Uterus (tissue), 4 donors: ENCODE results near the gene PALD1. TPM values are rescaled to one million over a fixed set of nuclear protein-coding genes. Genes with fewer than 3 reads are reported as not detected.
A peak's percentile ranks its signal among the peaks of the same experiment; 100 is the strongest.

ENCODE experiments used
- DNase-seq, 2 donors: peaks; one replicate each; pipeline ENCODE4 v3.0.0-alpha.2; 2019 to 2020
- H3K27ac ChIP-seq, 2 donors: fragments of 200-600 bp; sonication (generic); 1 replicate in 1 of 2; 2 replicates in 1 of 2; pipeline ENCODE4 v1.5.1; 2016 to 2018
- H3K27me3 ChIP-seq, 2 donors: fragments of 200-600 bp; sonication (generic); one replicate each; pipeline ENCODE4 v1.5.1; 2018 to 2019; ENCODE audit warnings: control low read depth in 1 of 2
- H3K36me3 ChIP-seq, 2 donors: fragments of 200-600 bp; sonication (generic); one replicate each; pipeline ENCODE4 v1.5.1; 2019; ENCODE audit warnings: control low read depth in 1 of 2
- H3K4me1 ChIP-seq, 2 donors: fragments of 200-600 bp; sonication (generic); one replicate each; pipeline ENCODE4 v1.5.1; 2018 to 2019; ENCODE audit warnings: control low read depth in 1 of 2
- H3K4me3 ChIP-seq, 2 donors: fragments of 200-600 bp; sonication (generic); 1 replicate in 1 of 2; 2 replicates in 1 of 2; pipeline ENCODE4 v1.5.1; 2018 to 2019; ENCODE audit warnings: mild to moderate bottlenecking in 1 of 2
- H3K9me3 ChIP-seq, 2 donors: fragments of 200-600 bp; sonication (generic); one replicate each; pipeline ENCODE4 v1.5.1; 2019; ENCODE audit warnings: control low read depth in 1 of 2
- CTCF ChIP-seq, 4 experiments: fragments of 200-600 bp in 2 of 4; fragments of 450-650 bp in 2 of 4; sonication (generic) in 2 of 4; IDR thresholded peaks; one replicate each; pipeline ENCODE4 v1.5.1; 2016 to 2019; ENCODE audit warnings: antibody characterized with exemption in 4 of 4, mild to moderate bottlenecking in 2 of 4, moderate library complexity in 1 of 4
- POLR2A ChIP-seq, 2 donors: fragments of 450-650 bp; IDR thresholded peaks; one replicate each; pipeline ENCODE4 v1.6.1; 2016; ENCODE audit warnings: antibody characterized with exemption in 2 of 2, mild to moderate bottlenecking in 1 of 2, moderate library complexity in 1 of 2
- intact Hi-C: fragments of 100-400 bp; cut with DNase I; formaldehyde crosslinking; loops from one replicate; pipeline ENCODE4 v1.15.1; 2023; ENCODE audit warnings: low total_unique reads
- total RNA-seq, 4 donors: library from RNA; depleted of rRNA in 3 of 4; stranded (reverse); fragments of >200 nt in 3 of 4; gene quantifications; one replicate each; pipeline versions ENCODE4 v1.1.0 to v1.2.4, GENCODE V29; 2014 to 2023
- donor health status: DM: yes; HTN: yes; CAD: no.

The PALD1 gene
- total RNA-seq, 4 donors from 2014 or later: 1.8 to 21.6 (median 10.3) TPM

GRCh38 chr10:70503776-70504175 lies 25.2 kb downstream of the PALD1 start:
- Histone ChIP-seq H3K36me3 (no peaks in the 10 kb centered on the region), H3K27ac (no peak overlapping the region), H3K4me1 (no peaks in the 10 kb centered on the region), H3K9me3 (no peaks in the 10 kb centered on the region), H3K27me3 (no peaks in the 10 kb centered on the region), H3K4me3 (no peak overlapping the region)
- TF ChIP-seq POLR2A (IDR thresholded peaks at IDR 0.05): no peak
- no peak for TF ChIP-seq CTCF (IDR thresholded peaks at IDR 0.05)
- DNase-seq: no peak
- intact Hi-C loops: no loop called here

GRCh38 chr10:70504521-70505358 lies 26.2 kb downstream of the PALD1 start:
- H3K27me3 ChIP-seq: no peaks in the 10 kb centered on the region
- H3K36me3 ChIP-seq: no peaks in the 10 kb centered on the region
- intact Hi-C loops: no loop called here
- H3K4me3 ChIP-seq: no peak overlapping the region
- peaks cover 0 to 4% of the 10 kb centered on the region in 2 donors for H3K4me1 ChIP-seq
- no peak overlapping the region for H3K27ac ChIP-seq
- DNase-seq: no peak
- TF ChIP-seq CTCF (IDR thresholded peaks at IDR 0.05): no peak
- no peak for TF ChIP-seq POLR2A (IDR thresholded peaks at IDR 0.05)
- no peaks in the 10 kb centered on the region for H3K9me3 ChIP-seq

DNA sequence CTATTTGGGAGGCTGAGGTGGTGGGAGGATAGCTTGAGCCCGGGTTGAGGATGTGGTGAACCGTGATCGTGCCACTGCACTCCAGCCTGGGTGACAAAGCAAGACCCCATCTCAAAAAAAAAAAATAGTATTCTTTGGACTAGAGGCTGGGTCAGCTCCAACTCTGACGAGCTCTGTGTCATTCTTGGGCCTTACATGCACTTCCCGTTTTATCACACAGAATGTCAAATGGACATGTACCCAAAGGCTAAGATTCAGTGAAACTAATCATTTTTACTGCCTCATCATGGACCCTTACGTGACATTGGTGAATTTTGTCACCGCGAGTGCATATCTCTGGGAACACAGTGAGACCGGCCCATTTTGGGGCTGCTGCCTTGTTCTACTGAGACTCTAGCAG lies 27.3 kb downstream of the PALD1 start:
- Histone ChIP-seq H3K27me3 (no peaks in the 10 kb centered on the region), H3K36me3 (no peaks in the 10 kb centered on the region), H3K27ac (no peak overlapping the region), H3K4me3 (no peak overlapping the region), H3K9me3 (no peaks in the 10 kb centered on the region), H3K4me1 (peaks cover 0 to 11% of the 10 kb centered on the region in 2 donors)
- intact Hi-C loops: no loop called here
- DNase-seq: no peak
- TF ChIP-seq POLR2A (IDR thresholded peaks at IDR 0.05): no peak
- no peak for TF ChIP-seq CTCF (IDR thresholded peaks at IDR 0.05)

GRCh38 chr10:70507966-70508365 lies 29.4 kb downstream of the PALD1 start:
- no peaks in the 10 kb centered on the region for H3K9me3 ChIP-seq
- H3K36me3 ChIP-seq: no peaks in the 10 kb centered on the region
- no peak for DNase-seq
- H3K27me3 ChIP-seq: no peaks in the 10 kb centered on the region
- no peak overlapping the region for H3K27ac ChIP-seq
- H3K4me1 ChIP-seq: peaks cover 0 to 11% of the 10 kb centered on the region in 2 donors
- intact Hi-C loops: no loop called here
- TF ChIP-seq CTCF (IDR thresholded peaks at IDR 0.05) (no peak), POLR2A (IDR thresholded peaks at IDR 0.05) (no peak)
- H3K4me3 ChIP-seq: no peak overlapping the region

DNA sequence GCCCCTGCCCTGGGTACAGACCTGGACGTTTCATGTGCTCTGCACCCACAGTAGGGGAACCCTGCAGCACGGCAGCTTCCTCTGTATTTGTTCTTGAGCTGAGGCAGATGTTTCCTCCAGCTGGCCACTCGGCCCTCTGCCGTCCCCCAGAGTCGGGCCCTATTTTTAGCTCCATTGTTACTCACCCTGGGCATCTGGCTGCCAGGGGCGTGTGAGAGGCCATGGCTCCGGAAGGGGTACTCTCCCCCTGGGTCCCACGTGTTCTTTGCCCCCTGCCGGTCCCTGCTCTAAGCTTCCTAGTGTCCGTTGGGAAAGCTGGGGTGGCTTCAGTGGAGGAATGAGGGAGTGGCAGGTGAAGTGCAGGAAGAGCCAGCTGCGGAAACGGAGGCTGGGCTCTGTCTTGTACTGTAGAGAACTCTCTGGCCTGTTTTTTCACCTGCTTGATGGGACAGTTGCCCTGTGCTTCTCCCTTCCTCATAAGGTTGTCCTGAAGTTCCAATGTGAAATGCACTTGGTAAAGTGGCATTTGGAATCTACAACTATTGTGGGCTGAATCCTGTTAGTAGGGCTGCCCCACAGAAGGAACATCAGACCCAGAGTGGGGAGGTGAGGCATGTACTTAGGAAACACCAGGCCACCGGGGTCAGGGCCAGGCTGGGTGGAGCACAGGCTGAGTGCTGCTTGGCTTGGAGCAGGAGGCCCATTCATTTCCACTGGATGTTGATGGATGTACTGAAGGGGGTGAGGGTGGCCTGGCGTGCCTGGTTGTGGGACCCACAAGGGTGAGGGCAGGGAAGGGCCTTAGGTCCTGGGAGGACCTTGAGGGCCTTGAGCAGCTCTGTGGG lies 30.6 kb downstream of the PALD1 start:
- no peak for TF ChIP-seq CTCF (IDR thresholded peaks at IDR 0.05)
- no peak for TF ChIP-seq POLR2A (IDR thresholded peaks at IDR 0.05)
- intact Hi-C loops: no loop called here
- Histone ChIP-seq H3K9me3 (no peaks in the 10 kb centered on the region), H3K4me3 (no peak overlapping the region), H3K27me3 (no peaks in the 10 kb centered on the region), H3K27ac (peak overlapping the region; percentile 13 to 40), H3K4me1 (peaks cover 0 to 11% of the 10 kb centered on the region in 2 donors), H3K36me3 (no peaks in the 10 kb centered on the region)
- DNase-seq: peak; percentile 35 to 54
